Stimulated activated CD4-positive, alpha-beta T cell treated with anti-CD3 and anti-CD28 coated beads, Interleukin-12 subunit alpha, Interleukin-12 subunit beta, amount 100 ng/mL, for 24 hours (primary cell): Measurements from ENCODE around the gene BTN3A1.
"Not testable (repeated sequence)": the region's sequence is repeated elsewhere in the genome, so short reads cannot be mapped to it uniquely, and the experiment has no call there.

ENCODE experiments used
- DNase-seq, 2 experiments: peaks; one replicate each; pipeline ENCODE4 v3.0.0-alpha.2; 2020; ENCODE audit warnings: low read depth in 2 of 2

The BTN3A1 gene

DNA sequence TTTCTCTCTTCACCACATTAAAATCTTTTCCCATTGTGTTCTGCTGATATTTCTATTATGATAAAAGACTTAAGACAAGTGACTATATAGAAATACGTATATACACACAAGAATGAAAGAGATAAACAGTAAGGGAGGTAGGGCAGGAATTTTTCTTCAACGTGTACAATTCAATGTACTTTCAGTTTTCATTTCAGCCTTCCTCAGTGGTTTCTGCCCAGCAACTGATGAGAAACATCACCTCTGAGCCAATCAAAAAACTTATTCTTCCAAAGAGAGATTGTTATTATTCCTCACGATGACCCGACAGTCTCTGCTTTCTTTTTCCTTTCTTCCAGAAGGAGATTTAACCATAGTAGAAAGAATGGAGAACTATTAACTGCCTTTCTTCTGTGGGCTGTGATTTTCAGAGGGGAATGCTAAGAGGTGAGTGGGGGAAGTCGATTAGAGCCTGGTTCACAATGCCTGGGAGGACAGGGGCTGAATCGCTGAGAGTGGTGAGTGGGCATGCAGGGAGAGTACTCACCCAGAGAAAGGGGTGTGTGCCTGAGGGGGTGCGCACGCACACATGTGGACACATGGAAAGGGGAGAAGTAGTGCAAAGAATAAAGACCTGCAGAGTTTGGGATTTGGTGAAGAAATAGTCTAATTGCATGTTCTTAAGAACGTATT, at the start of gene BTN3A1:
TSS of gene BTN3A1 (plus strand) at position 289 of the 672 bp plus-strand sequence. CDS start 3,289 bp downstream, outside the sequence.
- peak; percentile 43 to 60 for DNase-seq

DNA sequence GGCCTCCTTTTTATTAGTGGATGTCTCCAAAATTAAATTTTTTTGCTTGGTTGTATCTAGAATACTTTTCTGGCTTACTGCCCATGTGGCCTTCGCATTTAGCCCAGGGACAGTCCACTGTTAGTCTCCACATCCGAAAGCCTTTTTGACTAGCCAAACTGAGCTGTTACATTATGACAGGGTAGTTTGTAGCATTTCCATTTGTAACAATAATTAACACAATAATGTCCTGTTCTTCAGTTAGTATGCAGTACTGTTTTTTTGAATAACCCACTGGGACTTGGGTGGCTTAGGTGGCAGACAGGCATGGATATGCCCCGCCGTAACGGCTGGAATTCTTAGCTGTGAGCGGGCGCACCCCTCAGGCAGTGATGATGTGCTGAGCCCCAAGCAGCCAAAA, 49.8 kb upstream of the BTN3A1 start:
- no peak for DNase-seq

DNA sequence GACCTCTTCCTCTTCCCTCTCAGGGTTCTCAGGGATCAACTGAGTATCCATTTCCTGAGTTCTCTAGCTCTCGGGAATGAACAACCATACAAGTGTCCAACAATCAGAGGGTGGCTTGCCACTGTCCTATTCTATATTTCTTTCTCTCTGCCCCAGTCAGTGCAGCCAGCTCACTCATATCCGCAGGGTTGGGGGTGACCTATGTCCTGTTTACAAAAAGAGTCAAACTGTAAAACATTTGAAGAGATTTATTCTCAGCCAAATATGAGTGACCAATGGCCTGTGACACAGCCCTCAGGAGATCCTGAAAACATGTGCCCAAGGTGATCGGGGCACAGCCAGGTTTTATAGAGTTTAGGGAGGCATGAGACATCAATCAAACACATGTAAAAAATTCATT, 47.9 kb upstream of the BTN3A1 start:
- DNase-seq = no peak

DNA sequence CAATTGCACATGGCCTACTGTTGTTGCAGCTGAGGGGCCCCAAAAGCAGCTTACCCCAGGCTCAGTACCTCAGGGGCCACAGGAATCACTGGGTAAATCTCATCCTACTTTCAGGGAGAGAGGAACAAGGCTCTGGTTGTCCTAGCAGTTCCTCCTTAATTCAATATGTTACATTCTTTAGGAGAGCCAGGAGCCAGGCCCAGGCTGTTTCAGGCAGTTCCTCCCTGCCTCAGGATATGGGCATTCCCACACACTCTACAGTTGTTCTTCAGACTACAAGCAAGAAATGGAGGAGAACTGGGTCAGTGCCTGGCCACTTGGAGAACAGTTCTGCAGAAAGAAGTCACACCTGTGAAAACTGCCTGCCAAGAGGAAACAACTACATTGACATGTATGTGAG, 46.7 kb upstream of the BTN3A1 start:
- DNase-seq = no peak

DNA sequence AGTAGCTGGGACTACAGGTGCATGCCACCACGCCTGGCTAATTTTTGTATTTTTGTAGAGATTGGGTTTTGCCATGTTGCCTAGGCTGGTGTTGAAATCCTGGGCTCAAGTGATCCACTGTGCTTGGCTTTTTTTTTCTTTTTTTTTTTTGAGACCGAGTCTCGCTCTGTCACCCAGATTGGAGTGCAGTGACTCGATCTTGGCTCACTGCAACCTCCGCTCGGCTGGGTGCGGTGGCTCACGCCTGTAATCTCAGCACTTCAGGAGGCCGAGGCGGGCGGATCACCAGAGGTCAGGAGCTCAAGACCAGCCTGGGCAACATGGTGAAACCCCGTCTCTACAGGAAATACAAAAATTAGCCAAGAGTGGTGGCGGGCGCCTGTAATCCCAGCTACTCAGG, 44.5 kb upstream of the BTN3A1 start:
- not testable (repeated sequence) for DNase-seq

DNA sequence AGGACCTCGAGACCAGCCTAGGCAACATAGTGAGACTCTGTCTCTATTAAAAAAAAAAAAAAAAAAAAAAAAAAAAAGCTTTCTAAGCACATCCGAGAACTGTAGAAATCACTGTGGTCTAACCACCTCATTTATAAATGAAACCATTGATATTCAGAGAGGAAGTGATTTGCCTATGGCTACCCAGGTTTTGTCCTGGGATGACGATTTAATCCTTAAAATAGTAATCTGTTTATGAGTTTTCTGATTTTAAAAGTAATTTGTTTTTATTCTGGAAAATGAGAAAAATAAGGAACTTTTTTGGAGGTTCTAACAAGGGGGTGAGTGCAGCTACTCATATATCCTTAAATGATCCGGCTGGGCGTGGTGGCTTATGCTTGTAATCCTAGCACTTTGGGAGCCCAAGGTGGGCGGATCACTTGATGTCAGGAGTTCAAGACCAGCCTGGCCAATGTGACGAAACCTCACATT, 43.5 kb upstream of the BTN3A1 start:
- DNase-seq = no peak

DNA sequence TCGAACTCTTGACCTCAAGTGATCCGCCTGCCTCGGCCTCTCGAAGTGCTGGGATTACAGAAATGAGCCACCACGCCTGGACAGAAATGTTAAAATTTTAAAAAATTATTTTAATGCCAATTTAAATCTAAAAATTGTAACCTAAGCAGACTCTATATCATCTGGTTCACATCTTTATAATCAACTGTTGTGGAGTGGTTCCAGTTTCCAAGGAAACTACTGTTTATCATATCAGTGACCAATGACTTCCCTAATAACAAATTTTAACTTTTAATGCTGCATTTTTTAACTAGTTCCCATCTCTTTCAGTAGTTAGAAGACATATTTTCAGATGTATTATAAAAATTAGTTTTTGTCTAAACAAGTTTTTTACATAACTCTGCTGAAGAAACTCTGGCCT, 42.3 kb upstream of the BTN3A1 start:
- no peak for DNase-seq

DNA sequence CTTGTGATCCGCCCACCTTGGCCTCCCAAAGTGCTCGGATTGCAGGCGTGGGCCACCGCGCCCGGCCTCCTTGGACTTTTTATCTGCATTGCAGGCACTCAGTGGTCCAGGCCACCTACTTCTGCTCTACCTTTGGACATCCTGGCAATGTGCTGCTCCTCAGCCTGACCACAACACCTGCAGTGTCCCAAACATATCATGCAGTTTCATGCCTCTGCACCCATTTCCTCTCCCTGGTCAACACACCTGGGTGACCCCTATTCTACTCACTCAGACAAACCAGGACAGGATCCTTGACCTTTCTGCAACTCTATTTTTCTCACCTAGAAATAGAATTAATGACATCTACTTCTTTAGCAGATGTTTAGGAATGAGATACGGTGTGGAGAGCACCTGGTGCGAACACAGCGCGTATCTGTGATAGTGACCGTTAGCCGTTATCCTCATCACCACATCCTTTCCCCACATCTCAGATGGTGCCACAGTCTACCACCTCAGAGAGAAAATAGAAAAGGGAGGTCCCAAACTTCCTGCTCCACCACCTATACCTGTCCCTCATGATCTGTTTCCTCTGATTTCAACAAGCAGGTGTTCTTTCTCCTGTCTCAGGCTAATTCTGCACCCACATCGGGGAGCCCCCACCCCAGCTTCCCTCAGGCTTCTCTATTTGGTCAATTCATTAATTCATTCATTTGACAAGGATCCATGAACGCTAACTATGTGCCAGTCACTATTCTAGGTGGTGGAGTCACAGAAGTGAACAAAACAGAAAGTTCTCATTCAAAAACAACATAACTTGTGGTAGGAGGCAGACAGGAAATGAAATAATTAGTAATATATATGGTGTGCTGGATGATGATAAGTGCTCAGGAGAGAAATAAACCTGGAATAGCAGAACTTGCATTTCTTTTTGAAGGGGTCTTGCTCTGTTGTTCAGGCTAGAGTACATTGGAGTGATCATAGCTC, 41.3 kb upstream of the BTN3A1 start:
- no peak for DNase-seq

DNA sequence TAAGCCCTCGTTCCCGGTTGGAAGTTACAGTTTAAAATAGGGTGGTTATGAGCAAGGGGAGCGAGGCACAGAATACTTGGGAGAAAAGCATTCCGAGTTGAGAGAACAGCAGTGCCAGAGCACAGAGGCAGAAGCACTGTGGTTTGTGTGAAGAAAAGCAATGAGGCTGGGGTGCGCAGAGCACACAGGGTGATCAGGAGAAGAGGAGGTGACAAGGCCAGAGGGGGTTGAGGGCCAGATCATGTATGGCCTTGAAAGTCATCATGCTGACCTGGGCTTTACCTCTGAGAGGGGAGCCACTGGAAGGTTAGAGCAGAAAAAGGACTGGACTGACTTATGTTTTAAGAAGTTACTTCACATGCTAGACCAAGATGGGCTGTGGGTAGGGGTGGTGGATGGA, 40.5 kb upstream of the BTN3A1 start:
- DNase-seq = no peak

DNA sequence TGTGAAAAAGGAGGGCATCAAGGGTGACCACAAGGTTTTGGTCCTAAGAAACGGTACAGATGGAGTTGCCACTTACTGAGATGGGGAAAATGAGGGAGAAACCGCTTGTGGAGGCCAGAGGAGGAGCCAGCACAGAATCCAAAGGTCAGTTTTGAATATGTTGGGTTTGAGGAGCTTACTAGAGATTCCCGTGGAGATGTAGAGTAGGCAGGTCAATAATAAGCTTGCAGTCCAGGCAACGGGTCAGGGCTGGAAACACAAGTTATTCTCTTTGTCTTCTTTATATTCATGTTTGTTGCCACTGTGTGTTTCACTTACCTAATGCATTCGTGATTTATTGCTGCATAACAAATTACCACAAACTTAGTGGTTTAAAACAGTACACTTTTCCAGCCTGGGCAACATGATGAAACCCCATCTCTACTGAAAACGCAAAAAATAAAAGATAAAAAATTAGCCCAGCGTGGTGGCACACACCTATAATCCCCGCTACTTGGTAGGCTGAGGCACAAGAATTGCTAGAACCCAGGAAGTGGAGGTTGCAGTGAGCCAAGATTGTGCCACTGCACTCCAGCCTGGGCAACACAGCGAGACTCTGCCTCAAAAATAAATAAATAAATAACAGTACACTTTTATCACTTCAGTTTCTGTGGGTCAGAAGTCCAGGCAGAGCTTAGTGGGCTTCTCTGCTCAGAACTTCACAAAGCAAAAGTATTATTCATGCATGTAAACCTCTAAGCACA, 39.8 kb upstream of the BTN3A1 start:
- DNase-seq = no peak

DNA sequence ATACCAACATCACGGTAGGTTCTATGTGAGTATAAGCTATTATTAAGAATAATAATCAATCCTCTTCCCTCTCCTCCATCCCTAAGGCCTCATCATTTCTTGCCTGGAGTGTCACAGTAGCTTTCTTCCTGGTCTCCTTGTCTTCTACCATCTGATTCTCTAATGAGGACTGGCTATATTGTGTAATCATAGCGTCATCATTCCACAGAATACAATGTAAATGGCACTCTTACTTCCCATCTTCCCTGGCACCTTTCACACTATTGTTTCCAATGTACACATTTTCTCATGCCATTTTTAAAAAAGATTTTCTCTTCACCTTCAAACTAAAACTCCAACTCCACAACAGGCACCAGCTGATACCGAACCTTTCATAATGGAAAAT, 39.2 kb upstream of the BTN3A1 start:
- no peak for DNase-seq

DNA sequence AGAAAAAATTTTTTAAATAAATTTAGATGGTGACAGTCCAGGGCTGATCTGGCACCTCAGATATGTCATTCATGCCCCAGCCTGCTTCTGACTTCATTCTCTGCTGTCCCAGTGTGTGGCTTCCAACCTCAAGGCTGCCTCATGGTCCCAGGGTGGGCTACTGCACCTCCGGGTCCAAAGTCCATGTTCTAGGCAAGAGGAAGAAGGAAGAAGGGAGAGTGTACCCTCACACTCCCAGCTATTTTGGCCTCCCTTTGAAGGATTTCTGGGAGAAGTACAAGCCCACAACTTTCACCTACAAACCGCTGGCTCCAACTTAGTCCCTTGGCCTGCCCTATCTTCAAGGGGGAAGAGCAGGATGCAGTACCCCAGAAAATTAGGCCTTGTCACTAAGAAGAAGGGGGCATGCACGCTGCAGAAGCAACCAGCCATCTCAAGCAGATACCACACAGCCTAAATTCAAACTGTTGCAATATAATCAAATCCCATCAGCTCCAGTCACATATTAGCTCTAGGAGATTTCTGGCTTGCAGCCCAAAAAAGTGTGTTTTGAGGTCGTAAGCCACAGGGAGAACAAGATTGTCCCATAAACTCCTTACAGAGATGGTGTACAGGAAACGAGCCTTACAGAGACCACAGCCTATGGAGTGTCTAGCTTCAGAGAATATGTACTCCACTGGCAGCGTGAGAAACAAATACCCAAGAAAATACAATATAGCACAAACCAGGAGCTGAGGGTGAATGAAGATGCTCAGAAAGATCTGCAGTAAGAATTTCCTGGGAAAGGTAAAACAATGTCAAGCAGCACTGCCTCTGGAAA, 38.0 kb upstream of the BTN3A1 start:
- DNase-seq = no peak

DNA sequence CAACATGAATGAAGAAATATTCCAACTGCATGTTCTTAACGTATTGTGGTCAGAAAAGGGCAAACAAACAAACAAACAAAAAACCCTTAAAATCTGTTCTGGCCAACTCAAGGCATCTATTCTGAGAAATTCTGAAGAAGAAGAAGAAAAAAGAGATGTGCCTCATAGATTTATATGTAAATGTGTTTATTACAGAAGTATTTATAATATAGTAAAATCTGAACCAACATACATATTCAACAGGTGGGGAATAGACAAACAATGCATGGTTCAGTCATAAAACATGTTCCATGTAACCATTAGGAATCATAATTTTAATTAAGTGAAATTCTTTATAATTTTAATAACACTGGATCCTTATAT, 36.5 kb upstream of the BTN3A1 start:
- no peak for DNase-seq

DNA sequence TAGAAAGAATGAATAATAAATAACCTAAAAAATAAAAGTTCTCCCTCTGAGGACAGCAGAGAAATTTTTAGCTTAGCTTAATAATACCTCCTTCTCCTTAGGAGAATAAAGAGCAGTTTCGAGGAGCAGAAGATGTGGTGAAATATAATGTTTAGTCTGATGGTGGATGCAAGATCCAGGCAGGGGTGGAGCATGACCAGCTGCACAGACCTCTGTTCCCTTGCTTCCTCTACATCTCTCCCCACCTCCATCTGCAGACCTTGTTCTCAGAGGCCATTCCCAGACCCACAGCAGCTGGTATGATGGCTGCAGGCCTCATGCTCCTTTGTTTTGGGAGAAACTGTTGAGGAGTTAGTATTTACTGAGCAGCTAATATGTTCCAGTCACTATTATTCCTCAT, 35.6 kb upstream of the BTN3A1 start:
- no peak for DNase-seq

DNA sequence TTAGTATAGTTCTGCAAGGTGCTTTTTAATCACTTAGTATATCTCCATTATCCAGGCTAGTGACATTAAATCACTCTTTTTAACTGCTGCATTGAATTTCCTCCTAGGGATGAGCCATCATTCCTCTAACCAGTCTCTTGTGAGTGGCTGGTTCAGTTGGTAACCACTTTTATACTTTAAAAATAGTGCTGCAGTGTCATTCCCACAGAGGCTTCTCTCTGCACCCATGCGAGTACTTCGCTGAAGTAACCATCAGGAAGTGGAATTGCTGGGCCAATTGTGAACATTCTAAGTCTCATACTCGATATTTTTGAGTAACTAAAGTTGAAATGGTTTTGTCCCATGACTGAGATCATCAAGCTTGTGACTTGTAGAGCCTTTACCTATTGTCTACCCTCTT, 35.0 kb upstream of the BTN3A1 start:
- no peak for DNase-seq

DNA sequence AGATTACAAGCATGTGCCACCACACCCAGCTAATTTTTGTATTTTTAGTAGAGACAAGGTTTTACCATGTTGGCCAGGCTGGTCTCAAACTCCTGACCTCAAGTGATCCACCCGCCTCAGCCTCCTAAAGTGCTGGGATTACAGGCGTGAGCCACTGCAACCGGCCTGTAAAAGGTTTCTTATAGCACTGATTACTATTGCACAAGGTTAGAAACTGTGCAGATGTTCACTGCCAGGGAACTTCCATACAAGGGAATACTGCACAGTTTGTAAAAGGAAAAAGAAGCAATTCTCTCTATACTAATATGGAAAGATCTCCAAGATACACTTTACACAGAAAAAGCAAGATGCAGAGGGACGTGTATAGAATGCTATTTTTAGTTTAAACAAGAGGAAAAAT, 30.3 kb upstream of the BTN3A1 start:
- not testable (repeated sequence) for DNase-seq

DNA sequence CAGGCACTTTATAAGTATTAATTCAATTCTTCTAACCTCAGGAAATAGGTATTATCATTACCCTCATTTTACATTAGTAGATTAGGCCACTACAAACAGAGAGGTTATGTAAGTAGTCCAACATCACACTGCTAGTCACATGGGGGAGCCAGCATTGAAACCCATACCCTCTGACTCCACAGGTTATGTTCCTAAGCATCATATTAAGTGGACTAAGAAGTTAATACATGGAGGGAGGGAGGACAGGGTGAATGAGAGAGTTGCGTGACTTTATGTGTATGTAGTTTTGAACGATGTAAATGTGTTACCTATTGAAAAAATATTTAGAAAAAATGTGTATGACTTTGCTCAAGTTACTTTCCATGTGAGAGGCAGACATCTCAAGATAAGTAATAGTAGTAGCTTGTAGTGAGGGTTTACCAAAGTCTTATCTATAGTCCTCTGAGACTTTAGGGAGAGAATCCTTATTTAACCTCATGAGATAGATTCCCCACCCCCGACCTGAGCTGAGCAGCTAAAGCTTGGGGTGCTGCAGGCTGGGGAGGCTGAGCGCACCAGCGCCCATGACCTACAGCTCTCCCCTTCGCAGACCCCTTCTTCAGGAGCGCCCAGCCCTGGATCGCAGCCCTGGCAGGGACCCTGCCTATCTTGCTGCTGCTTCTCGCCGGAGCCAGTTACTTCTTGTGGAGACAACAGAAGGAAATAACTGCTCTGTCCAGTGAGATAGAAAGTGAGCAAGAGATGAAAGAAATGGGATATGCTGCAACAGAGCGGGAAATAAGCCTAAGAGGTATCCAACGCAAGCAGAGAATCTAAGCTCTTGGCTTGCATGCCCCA, 29.5 kb upstream of the BTN3A1 start:
- DNase-seq = no peak

DNA sequence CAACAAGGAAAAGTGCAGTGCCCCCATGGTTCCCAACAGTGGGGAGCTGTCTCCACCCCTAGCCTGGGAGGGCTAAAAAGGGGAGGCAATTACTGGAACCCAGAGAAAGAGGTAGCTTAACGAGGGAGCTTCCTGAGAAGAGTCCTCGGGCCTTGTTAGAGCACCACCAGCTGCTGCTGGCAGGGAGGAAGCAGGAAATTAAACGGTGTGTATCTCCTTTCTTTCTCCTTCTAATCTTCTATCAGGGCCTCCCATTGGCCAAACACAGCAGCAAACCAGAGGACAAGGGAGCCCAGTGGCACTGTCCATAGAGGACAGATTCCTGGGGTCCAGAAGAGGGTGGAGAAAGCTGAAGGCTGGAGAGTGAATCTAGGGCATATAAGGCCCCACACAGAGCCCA, 26.8 kb upstream of the BTN3A1 start:
- no peak for DNase-seq

DNA sequence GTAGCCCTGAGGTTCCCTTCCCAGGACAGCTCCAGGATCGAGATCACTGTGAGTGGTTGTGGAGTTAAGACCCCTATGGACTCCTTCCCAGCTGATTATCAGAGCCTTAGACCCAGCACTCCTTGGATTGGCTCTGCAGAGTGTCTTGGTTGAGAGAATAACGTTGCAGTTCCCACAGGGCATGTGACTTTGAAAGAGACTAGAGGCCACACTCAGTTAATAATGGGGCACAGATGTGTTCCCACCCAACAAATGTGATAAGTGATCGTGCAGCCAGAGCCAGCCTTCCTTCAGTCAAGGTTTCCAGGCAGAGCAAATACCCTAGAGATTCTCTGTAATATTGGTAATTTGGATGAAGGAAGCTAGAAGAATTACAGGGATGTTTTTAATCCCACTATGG, 24.4 kb upstream of the BTN3A1 start:
- no peak for DNase-seq

DNA sequence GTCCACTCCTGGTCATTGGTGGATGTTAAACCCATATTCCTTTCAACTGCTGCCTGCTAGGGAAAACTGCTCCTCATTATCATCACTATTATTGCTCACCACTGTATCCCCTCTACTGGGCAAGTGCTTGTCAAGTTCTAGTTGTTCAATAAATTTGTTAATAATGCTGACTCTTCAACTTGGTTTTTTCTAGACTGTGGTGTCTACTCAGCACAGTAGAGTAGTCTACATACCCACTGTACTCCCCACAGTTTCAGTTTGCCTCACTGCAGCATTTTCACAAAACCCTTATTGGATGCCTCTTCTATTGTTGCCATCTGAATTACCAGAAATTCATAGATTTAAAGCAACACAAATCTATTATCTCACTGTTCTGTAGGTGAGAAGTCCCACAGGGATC, 23.9 kb upstream of the BTN3A1 start:
- not testable (repeated sequence) for DNase-seq

DNA sequence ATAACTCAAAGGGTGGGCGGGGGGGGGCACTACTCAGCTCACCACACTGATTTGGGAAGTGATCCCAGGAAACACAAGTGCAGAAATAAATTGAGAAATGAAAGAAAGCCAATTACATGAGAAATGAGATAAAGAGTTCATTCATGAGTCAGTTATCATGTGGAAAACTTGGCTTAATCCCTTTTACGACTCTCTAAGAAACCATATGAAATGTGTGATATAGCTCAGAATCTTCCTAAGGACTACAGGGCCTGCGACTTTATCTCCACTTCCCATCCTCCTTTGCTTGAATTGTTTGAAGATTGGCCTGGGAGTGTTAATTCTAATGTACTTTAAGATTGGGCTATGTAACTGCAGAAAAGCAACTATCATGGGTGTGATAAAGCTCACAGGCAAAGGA, 22.8 kb upstream of the BTN3A1 start:
- no peak for DNase-seq
